Activated naive CD8-positive, alpha-beta T cell treated with anti-CD3 and anti-CD28 coated beads, Interleukin-2, amount 10 ng/mL, durations not matched to agents 7 days and 5 days (primary cell): ENCODE data around the gene MYT1. TPM values are rescaled to one million over a fixed set of nuclear protein-coding genes. Genes with fewer than 3 reads are reported as not detected.
A peak's percentile ranks its signal among the peaks of the same experiment; 100 is the strongest.

Source experiments
- ATAC-seq: fragments of 150-1000 bp; cut with Tn5 transposase; one replicate; pipeline ENCODE4 v1.10.0; 2021; ENCODE audit warnings: low read depth, moderate library complexity
- POLR2A ChIA-PET: fragments of 350-600 bp; sonication (Branson Sonifier 250); formaldehyde crosslinking; loops from one replicate; lab custom pipeline; 2021; ENCODE audit warnings: antibody characterized with exemption; lab: Charles Lee
- DNase-seq: peaks from one replicate; pipeline ENCODE4 v3.0.0; 2021
- H3K27ac Mint-ChIP-seq: one replicate; pipeline ENCODE4 v1.8.0; 2022; ENCODE audit warnings: mild to moderate bottlenecking, mixed read lengths
- H3K27me3 Mint-ChIP-seq: one replicate; pipeline ENCODE4 v1.8.0; 2022; ENCODE audit warnings: mild to moderate bottlenecking, moderate library complexity, mixed read lengths
- H3K36me3 Mint-ChIP-seq: one replicate; pipeline ENCODE4 v1.8.0; 2021; ENCODE audit warnings: mild to moderate bottlenecking, mixed read lengths
- H3K4me1 Mint-ChIP-seq: one replicate; pipeline ENCODE4 v1.8.0; 2021; ENCODE audit warnings: mixed read lengths
- H3K4me3 Mint-ChIP-seq: one replicate; pipeline ENCODE4 v1.8.0; 2022; ENCODE audit warnings: mild to moderate bottlenecking, moderate library complexity, mixed read lengths
- H3K9me3 Mint-ChIP-seq: one replicate; pipeline ENCODE4 v1.8.0; 2021; ENCODE audit warnings: mixed read lengths
- total RNA-seq, 2 experiments: library from RNA; stranded (reverse); gene quantifications; one replicate each; pipeline ENCODE4 v1.2.3, GENCODE V29; 2021

MYT1 gene
- total RNA-seq, 2 experiments from 2014 or later: 0.06 TPM; not detected in 1

DNA sequence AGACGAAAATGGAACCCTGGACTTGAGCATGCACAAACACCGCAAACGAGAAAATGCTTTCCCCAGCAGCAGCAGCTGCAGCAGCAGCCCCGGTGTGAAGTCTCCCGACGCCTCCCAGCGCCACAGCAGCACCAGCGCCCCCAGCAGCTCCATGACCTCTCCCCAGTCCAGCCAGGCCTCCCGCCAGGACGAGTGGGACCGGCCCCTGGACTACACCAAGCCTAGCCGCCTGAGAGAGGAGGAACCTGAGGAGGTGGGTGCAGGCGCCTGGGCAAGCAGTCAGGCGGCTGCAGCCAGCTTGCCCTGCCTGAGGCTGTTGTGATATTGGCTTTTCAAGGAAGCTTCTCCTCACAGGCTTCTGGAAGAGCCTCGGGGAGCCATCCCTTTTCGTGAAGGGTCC lies 55.5 kb downstream of the MYT1 start:
- ATAC-seq (no peak), DNase-seq (no peak)
- POLR2A ChIA-PET: no interaction called here
- Mint-ChIP-seq H3K27me3 (peaks cover 2% of the 10 kb centered on the region), H3K36me3 (no peaks in the 10 kb centered on the region), H3K4me3 (no peak overlapping the region), H3K4me1 (peaks cover 6% of the 10 kb centered on the region), H3K27ac (no peak overlapping the region), H3K9me3 (no peaks in the 10 kb centered on the region)

DNA sequence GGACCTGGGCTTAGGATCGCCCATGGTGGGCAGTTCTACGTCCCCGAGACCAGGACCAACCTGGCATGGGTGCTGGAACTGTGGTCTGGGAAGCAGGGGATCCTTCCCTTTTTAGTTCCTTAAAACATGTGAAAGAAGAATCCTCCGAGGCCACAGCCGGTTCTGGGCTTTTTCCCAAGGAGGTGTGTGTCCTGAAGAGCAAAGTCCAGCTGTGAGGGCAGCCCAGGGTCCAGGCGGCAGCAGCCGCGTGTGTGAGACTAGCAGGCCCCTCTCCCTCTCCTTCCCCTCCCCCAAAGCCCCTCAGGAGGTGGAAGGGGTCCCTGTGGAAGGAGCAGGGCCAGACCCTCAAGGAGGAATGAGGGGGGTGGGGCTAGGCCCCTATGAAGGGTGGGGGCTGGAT lies 56.2 kb downstream of the MYT1 start:
- H3K36me3 Mint-ChIP-seq: no peaks in the 10 kb centered on the region
- POLR2A ChIA-PET: no interaction called here
- H3K27ac Mint-ChIP-seq: no peak overlapping the region
- no peaks in the 10 kb centered on the region for H3K9me3 Mint-ChIP-seq
- ATAC-seq (no peak), DNase-seq (no peak)
- peaks cover 2% of the 10 kb centered on the region for H3K4me1 Mint-ChIP-seq
- peaks cover 2% of the 10 kb centered on the region for H3K27me3 Mint-ChIP-seq
- H3K4me3 Mint-ChIP-seq: no peak overlapping the region

DNA sequence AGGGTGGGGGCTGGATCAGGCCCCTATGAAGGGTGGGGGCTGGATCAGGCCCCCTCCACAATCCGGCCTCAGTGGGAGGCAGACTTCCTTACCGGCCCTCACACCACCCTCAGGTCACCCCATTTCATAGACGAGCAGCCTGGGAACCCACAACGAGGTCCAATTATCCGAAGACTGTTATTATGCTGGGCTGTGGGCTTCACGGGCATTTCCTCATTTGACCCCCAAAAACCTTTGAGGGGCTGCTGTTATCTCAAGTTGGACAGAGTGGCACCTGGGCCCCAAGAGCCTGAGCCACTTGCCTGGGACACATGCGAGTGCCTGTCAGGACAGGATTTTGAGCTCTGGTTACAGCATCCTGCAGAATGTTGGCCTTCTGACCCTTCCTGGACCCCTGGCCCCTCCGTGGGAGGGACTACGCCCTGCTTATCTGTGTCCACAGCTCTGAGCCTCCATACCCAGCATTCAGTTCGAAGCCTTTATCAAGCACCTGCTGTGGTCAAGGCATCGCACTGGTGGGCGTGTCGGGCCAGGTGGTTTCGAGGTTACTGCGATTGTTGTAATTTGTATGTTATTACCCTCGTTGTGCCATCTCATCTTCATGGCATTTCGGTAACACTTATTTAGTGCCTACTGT lies 56.8 kb downstream of the MYT1 start:
- Mint-ChIP-seq H3K36me3 (no peaks in the 10 kb centered on the region), H3K27ac (no peak overlapping the region), H3K27me3 (peaks cover 2% of the 10 kb centered on the region), H3K4me1 (peaks cover 2% of the 10 kb centered on the region), H3K4me3 (no peak overlapping the region), H3K9me3 (no peaks in the 10 kb centered on the region)
- ATAC-seq: no peak
- no peak for DNase-seq
- POLR2A ChIA-PET: no interaction called here

DNA sequence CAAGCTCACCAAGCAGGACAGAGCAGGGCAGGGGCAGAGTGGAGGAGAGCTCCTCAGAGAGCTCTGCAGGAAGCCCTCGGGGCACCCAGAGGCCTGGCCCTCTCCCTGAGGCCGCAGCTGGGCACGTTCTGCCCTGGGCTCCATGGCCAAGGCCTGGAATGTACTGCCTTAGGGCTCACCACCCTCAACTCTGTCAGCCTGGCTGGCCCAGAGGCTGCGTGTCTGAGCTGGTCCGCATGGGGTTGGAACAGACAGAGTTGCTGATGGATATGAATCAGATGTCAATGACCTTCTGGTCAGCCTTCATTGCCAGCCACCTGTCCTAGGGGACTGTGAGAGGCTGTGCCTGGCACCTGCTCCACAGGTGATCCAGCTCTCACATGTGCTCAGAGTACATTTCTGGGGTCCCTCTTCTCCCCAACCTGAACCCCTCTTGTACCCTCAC lies 58.1 kb downstream of the MYT1 start:
- POLR2A ChIA-PET: no interaction called here
- Mint-ChIP-seq H3K4me1 (peaks cover 2% of the 10 kb centered on the region), H3K27me3 (peaks cover 2% of the 10 kb centered on the region), H3K4me3 (no peak overlapping the region), H3K36me3 (no peaks in the 10 kb centered on the region), H3K27ac (no peak overlapping the region), H3K9me3 (no peaks in the 10 kb centered on the region)
- DNase-seq (no peak), ATAC-seq (no peak)

DNA sequence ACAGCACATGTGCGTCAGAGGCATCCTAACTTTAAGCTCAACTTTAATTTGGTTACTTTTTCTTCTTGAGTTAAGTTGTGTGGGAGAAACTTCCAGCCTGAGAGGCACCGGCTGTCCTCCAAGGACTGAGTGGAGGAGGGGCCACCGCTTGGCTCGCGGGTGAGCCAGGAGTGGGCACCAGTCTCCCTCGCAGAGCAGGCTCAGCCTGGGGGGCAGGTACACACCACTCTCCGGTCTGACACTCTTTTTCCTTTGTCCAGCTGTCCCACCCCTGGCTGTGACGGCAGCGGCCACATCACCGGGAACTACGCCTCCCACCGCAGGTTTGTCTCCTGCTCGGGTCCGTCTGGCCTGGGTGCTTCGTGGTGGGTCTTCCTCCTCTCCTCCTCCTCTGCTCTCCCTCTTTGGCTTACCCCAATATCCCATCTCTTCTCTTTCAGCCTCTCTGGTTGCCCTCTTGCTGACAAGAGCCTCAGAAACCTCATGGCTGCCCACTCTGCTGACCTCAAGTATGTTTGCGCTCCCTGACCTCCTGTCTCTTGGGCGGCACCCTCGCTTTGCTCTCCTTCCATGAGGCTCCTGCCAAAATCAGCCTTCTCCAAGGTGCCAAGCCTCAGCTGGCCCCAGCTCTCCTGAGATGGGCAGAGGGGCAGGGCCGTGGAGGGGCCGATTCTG lies 58.7 kb downstream of the MYT1 start:
- Mint-ChIP-seq H3K36me3 (no peaks in the 10 kb centered on the region), H3K9me3 (no peaks in the 10 kb centered on the region), H3K27ac (no peak overlapping the region), H3K27me3 (peaks cover 2% of the 10 kb centered on the region), H3K4me1 (peaks cover 2% of the 10 kb centered on the region), H3K4me3 (no peak overlapping the region)
- ATAC-seq (no peak), DNase-seq (no peak)
- POLR2A ChIA-PET: no interaction called here

DNA sequence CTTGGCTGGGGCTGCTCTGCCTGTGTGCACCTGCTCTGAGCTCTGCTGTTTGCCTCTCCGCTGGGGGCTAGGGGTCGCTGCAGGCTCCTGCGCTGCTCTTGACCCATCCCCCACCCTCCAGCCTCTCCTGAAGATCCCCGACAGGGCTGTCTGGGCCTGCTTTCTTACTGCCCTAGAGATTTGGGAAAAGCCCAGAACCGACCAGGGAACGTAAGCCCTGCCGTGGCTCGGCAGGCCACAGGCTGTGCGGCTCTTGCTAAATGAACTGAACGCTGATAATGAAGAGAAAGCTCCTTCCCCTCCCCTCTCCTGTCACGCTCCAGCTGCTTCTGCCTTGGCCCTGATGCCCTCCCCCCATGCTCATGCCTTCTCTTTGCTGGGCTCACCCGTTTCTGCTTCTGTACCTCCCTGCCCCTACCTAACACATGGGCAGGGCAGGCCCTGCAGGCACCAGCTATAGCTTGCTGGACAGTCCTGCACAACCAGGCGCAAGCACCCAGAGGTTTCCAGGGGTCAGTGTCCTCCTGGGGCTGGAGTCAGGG lies 59.3 kb downstream of the MYT1 start:
- Mint-ChIP-seq H3K9me3 (no peaks in the 10 kb centered on the region), H3K27me3 (peaks cover 2% of the 10 kb centered on the region), H3K36me3 (no peaks in the 10 kb centered on the region), H3K27ac (no peak overlapping the region), H3K4me1 (peaks cover 4% of the 10 kb centered on the region), H3K4me3 (no peak overlapping the region)
- POLR2A ChIA-PET: interaction anchor here (1.0 kb wide), 1 partner anchor 31 kb away, joined by 3 read pairs; no protein-coding TSS in a partner anchor
- ATAC-seq (no peak), DNase-seq (no peak)

DNA sequence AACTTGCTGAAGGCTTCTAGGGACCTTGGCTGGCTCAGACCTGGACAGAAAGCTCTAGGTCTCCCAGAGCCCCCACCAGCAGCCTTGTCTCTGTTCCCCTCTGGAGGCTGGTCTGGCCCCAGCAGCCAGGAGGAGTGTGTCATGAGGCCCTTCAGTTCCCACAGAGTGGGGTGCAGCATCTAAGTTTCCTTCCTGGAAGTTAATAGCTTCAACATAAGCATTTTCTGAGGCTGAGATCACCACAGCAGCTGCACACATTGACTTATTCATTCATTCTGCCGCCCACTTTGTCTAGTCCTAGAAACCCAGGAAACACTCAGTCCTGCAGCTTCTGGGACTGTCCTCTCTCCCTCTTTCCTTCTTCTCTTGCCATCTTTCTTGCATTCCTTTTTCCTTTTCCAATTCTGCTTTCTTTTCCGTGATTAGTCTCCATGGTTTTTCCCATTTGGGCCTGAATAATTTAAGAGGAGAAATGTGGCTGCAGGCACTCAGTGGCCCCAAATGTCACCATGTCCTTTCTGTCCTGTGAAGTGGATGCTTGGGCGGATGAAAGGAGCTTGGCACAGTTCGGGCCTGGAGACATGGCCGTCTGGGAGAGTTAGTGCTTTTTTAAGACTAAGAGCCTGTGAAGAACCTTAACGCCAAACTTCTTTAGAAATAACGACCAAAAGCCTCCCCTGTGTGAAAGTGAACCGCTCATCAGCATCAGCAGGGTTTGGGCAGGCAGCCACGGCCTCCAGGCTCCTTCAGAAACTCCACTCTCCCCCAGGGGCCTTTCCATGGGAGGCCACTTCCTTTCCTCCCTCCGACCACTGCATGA lies 60.3 kb downstream of the MYT1 start:
- H3K4me3 Mint-ChIP-seq: no peak overlapping the region
- no peaks in the 10 kb centered on the region for H3K9me3 Mint-ChIP-seq
- ATAC-seq (no peak), DNase-seq (no peak)
- peaks cover 4% of the 10 kb centered on the region for H3K4me1 Mint-ChIP-seq
- POLR2A ChIA-PET: interaction anchor here (1.0 kb wide), 1 partner anchor 30 kb away, joined by 3 read pairs; no protein-coding TSS in a partner anchor
- no peaks in the 10 kb centered on the region for H3K36me3 Mint-ChIP-seq
- no peak overlapping the region for H3K27ac Mint-ChIP-seq
- no peaks in the 10 kb centered on the region for H3K27me3 Mint-ChIP-seq

DNA sequence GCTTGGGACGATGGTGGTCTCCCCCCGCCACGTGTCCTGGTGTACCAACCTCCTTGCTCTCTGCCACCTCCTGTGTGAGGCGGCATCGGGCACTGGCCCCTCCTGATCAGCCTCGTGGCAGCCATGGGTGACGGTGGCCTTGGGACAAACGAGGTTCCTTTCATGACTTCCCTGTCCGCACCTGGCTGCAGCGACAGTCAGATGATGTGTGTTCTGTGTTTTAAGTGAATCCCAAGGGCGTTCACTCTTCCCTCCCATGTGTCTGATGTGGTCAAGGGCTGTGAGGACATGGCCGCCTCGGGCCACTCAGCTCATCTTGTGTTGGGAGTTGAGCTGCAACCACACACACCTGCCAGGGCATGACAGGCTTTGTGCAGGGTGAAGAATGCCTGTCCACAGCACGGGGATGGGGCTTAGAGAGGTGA lies 60.9 kb downstream of the MYT1 start:
- H3K27me3 Mint-ChIP-seq: no peaks in the 10 kb centered on the region
- H3K4me3 Mint-ChIP-seq: no peak overlapping the region
- H3K9me3 Mint-ChIP-seq: no peaks in the 10 kb centered on the region
- H3K36me3 Mint-ChIP-seq: no peaks in the 10 kb centered on the region
- ATAC-seq (no peak), DNase-seq (no peak)
- peaks cover 5% of the 10 kb centered on the region for H3K4me1 Mint-ChIP-seq
- no peak overlapping the region for H3K27ac Mint-ChIP-seq
- POLR2A ChIA-PET: no interaction called here

DNA sequence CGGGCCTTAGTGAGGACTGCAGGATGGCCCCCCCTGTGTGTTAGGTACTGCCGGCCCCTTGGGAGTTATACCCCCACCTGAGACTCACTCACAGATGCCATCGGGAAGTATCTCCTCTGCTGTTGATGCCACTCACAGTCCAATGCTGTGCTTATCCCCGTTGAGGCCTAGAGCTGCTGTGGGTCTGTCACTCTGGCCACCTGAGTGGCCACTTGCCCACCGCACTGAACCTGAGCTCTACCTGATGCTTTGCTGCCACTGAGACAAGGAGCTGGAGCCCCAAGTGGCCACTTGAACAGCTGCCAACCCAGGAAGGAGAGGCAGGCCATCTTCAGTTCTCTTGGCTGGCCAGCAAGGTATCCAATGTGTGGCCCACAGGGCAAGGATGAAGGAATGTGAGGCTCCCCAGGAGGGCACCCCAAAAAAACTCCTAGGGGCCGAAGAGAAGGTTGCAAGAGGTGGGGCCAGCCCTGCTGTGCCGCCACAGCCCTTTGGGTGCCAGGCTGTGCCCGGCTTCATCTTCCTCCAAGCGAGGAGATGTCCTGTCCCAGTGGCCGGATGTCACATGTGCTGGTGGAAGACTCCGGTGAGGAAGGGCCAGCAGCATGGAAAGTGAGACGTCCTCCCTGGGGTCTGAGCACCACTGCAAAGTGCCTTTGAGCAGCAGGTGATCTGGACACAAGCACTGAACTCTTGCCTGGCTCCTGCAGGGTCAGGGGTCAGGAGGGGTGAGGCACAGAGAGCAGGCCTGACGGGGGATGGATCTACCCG lies 61.8 kb downstream of the MYT1 start:
- ATAC-seq: no peak
- H3K27ac Mint-ChIP-seq: no peak overlapping the region

DNA sequence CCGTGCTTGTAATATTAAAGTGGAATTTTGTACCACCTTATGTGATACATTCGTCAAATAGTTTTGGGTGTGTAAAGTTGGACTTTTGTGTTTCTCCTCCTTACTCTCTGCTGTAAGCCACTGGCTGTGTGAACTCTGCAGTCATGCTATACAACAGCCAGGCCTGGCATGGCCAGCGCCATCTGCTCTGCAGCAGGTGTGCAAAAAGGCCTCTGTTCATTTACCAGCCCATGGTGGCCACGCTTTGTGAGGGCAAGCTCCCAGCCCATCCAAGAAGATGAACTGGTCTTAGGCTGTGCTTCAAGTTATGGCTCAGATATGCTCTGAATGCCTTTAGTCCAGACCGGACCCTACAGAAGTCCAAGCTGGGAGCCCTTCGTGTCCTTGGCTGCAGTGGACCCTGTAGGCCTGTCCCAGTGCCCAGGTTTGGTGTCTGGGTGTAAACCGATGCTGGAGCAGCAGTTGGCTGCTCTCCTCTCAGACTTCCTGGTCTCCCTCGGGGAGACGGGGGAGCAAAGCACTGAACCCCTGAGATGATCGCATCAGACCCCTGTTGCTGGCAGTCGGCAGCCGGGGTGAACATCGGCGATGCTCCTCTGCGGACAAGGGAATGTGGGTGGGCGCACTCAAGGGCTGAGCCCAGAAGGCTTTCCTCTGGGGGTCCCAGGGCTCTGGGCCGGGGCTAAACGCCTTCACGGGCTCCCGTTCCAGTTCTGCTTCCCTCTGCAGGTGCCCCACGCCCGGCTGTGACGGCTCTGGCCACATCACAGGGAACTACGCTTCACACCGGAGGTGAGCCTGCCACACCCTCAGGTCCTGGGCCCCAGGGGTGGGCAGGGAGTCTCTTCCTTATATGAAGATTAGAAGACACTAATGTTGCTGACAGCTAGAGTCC lies 62.7 kb downstream of the MYT1 start:
- H3K4me3 Mint-ChIP-seq: peak overlapping the region; percentile 30

More for the DNA sequence above, 61.8 kb downstream of the MYT1 start:
- H3K4me3 Mint-ChIP-seq: no peak overlapping the region
- H3K9me3 Mint-ChIP-seq: no peaks in the 10 kb centered on the region
- no peaks in the 10 kb centered on the region for H3K36me3 Mint-ChIP-seq
- POLR2A ChIA-PET: no interaction called here
- peaks cover 5% of the 10 kb centered on the region for H3K4me1 Mint-ChIP-seq
- no peaks in the 10 kb centered on the region for H3K27me3 Mint-ChIP-seq
- no peak for DNase-seq

DNA sequence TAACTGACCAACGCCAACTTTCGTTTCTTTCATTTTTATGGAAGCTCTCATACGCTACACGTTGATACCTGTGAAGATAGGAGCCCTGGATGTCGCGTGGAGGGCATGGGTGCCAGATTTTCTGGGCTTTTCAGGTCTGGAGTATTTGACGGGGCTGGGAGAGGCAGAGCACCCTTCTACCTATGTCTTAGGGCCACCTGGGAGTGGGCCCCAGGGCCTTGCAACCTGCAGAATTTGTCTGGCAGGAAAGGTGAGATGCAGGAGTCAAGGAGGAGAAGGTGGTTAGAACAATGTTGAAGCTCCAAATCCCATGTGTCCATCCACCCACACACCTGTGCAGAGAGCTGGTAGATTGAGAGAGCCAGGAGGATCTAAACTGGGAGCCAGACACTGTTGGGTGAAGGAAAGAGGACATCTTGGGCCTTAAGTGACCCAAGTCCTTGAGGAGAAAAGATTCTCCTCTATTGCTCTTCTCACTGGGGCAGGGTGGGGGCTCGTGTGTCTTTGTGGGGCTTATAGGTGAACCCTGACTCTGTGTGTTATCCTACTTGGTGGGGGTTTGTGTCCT lies 63.9 kb downstream of the MYT1 start:
- Mint-ChIP-seq H3K27ac (no peak overlapping the region), H3K4me3 (no peak overlapping the region), H3K36me3 (no peaks in the 10 kb centered on the region), H3K27me3 (no peaks in the 10 kb centered on the region), H3K4me1 (peaks cover 5% of the 10 kb centered on the region), H3K9me3 (no peaks in the 10 kb centered on the region)
- DNase-seq (no peak), ATAC-seq (no peak)
- POLR2A ChIA-PET: no interaction called here

More for the DNA sequence above, 62.7 kb downstream of the MYT1 start:
- ATAC-seq (peak; percentile 64), DNase-seq (no peak)
- Mint-ChIP-seq H3K27ac (peak overlapping the region; percentile 15), H3K27me3 (no peaks in the 10 kb centered on the region), H3K36me3 (no peaks in the 10 kb centered on the region), H3K4me1 (peaks cover 5% of the 10 kb centered on the region), H3K9me3 (no peaks in the 10 kb centered on the region)
- POLR2A ChIA-PET: no interaction called here
